ENCODE data around the gene ARHGAP6. TPM values are rescaled to one million over a fixed set of nuclear protein-coding genes. Genes with fewer than 3 reads are reported as not detected.
"Not testable (repeated sequence)": the region's sequence is repeated elsewhere in the genome, so short reads cannot be mapped to it uniquely, and the experiment has no call there.

ARHGAP6 gene
- total RNA-seq, 1 donor from 2014 or later = 0.78 TPM

DNA sequence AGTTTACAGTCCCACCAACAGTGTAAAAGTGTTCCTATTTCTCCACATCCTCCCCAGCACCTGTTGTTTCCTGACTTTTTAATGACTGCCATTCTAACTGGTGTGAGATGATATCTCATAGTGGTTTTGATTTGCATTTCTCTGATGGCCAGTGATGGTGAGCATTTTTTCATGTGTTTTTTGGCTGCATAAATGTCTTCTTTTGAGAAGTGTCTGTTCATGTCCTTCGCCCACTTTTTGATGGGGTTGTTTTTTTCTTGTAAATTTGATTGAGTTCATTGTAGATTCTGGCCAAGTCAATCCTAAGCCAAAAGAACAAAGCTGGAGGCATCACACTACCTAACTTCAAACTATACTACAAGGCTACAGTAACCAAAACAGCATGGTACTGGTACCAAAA, 146.5 kb downstream of the ARHGAP6 start:
- DNase-seq = not testable (repeated sequence)

DNA sequence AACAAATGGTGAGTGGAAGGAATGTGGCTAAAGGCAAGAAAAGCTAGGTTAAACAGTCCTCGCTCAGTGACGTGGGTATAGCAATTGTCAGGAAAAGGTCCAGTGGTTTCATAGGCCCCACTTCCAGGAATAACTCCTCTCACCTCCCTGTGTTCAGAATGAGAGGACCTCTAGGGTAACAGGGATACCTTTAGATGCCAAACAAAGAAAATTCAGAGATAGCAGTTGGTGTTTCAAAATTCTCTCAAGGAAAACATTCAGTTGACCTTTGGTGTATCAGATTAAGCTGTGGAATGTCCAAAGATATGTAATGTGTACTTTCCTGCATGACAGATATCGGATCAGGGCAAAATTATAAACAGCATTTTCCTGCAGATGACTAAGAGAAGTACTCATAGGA, 155.9 kb downstream of the ARHGAP6 start:
- DNase-seq = no peak

DNA sequence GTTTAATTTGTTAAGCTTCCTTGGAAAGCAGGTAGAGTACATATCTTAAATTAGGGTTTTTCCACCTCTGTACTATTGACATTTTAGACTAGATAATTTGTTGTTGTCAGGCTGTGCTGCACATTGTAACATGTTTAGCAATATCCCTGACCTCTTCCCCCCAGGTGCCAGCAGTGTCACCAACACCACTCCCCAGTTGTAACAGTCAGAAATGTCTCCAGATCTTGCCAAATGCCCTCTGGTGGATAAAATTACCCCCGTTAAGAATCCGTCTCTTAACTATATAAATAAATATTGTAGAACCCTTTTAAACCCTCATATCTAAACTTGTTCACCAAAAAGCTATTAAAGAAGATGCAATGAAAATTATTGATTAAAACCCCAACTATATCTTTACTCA, 161.5 kb downstream of the ARHGAP6 start:
- no peak for DNase-seq

DNA sequence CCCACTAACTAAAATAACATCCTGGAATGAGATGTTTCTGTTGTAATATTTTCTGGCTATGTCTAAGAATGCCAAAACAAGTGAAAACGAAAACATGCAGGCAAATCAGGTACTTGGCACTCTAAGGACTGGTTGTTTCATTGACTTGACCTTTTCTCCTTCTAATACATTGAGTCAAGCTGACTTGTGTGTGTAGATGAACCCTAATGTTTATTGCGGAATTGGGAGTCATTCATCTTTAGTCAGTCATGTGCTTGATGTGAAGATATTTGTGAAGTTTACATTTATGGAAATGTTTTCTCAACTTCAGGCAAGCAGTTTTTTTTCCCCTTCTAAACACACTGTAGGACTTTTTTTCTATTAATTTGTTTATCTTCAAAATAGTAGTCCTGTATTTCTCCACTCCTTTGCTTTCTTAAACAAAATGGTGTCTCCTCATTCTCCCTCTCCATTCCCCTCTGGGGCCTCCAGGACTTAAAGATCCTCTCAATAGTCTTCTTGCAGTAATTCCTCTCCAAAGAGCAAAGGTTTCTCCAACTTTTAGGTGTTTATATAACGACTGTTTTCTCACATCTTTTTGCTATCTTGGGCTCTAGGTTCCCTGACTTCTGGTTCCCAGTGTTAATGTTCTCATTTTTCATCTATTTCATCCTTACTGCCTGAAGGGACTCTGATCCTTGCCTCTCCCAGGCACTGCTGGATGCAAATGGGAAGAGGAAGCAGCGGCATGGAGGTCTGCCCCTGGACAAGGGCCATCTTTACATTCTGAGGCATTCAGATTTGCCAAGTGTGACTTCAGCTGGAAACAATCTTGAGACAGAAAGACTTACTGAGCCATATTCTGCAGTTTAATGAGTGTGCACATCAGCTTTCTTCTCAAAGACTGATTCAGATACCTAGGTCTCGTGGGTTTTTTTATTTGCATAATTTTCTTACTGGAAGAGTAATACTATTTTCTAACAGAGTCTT, 166.4 kb downstream of the ARHGAP6 start:
- no peak for DNase-seq

DNA sequence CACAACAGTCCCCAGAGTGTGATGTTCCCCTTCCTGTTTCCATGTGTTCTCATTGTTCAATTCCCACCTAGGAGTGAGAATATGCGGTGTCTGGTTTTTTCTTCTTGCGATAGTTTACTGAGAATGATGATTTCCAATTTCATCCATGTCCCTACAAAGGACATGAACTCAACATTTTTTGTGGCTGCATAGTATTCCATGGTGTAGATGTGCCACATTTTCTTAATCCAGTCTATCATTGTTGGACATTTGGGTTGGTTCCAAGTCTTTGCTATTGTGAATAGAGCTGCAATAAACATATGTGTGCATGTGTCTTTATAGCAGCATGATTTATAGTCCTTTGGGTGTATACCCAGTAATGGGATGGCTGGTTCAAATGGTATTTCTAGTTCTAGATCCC, 174.3 kb downstream of the ARHGAP6 start:
- not testable (repeated sequence) for DNase-seq

DNA sequence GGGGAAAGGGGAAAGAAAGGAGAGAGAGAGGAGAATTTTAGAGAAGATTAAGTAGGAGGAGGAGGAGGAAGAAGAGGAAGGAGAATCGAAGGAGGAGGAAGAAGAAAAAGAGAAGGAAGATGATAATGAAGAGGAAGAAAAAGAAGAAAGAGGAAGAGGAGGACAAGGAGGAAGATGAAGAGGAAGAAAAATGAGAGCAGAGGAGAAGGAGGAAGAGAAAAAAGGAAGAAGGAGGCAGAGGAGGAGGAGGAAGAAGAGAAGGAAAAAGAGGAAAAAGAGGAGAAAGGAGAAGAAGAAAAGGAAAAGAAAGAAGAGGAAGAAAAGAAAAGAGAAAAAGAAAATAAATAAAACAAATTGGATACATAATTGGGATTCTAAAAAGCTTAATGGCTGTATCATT, 181.4 kb downstream of the ARHGAP6 start:
- no peak for DNase-seq

DNA sequence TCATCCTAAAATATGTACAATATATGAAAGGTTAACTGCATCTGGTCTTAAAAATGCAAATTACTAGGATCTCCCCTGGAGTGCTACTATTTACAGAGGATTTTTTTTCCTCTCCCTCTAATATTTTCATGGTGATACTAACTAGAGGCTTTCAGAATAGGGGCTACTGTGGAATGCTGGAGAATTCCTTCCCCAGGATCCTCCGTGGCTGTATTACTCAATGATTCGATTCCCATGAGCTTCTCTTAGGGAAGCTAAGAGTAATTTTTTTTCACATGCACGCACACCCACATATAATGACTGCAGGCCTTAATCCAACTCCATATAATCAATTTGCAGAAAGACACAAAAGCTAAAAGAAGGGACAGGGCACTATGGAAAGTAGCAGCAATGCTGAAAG, 184.7 kb downstream of the ARHGAP6 start:
- DNase-seq = no peak

DNA sequence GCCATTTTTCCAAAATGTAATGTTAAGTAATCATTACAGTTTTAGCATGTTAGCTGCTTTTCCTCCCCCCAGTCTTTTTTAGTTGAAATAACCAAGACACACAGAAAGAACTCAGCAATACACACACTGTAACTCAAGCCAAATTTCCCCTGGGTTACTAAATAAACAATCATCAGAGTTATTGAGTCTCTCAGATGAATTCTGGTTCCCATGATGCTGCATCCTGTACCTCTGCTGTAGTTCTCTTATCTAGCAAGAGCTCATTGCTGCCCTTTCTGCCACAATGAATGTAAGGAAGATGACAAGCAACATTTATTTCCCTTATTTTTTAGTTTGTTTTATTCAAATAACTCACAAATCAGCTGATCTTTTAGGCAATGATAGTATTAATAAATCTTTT, 185.1 kb downstream of the ARHGAP6 start:
- DNase-seq = no peak

DNA sequence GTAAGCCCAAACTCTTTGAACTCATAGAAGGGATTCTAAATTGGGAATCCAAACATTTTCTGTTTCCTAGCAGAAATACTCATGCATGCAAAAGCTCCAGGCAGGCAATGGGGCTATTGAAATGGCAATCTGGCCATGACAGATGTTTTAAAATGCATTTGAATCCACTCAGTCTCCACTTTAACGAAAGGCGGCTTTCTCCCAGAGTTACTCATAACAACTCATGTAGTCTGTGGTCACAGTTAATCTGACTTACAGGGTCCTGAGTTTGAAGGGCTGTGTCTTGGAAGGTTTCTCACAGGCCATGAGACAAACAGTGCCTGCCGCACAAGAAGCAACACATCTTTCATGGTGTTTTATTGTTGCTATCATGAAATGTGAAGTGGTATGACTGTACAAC, 186.8 kb downstream of the ARHGAP6 start:
- DNase-seq = no peak

DNA sequence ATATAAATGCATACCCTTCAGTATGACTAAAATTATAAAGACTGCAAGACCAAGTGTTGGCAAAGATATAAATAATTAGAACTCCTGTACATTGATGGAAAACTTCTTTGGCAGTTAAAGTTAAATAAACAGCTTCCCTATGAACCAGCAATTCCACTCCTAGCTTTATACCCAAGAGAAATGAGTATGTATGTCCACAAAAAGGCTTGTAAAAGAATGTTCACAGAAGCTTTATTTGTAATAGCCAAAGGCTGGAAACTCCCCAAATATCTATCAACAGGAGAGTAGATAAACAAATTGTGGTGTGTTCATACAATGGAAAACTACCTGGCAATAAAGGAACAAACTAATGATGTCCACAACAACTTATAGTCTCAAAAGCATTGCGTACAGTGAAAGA, 187.7 kb downstream of the ARHGAP6 start:
- DNase-seq = no peak

DNA sequence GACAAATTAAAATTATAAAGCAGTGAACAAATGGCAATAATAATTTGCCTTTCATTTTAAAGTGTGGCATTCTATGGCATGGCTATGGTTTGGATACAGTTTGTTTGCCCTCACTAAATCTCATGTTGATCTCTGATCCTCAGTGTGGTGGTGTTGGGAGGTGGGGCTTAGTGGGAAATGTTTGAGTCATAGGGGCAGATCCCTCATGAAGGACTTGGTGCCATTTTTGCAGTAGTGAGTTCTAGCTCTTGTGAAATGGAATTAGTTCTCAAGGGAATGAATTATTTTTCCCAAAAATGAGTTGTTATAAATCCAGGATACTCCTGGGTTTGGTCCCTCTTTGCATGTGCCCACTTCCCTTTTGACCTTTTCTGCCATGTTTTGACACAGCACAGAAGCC, 191.1 kb downstream of the ARHGAP6 start:
- no peak for DNase-seq

DNA sequence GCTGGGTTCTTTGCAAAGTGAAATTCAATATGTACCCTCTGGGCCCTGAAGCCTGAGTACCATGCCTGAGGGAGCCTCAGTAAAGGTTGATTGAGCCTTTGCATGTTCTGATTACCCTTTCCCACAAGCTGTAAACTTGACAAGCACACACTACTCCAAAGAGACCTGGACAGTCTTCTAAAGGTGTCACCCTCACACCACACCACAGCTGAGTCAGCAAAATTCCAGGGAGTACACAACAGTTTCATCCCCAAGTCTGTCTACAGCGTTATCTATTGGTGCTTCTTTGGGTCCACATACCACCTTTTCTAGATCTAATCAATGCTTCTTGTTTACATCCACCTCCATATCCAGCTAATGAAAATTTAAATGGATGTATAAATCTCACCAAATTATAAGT, 191.7 kb downstream of the ARHGAP6 start:
- DNase-seq = no peak

DNA sequence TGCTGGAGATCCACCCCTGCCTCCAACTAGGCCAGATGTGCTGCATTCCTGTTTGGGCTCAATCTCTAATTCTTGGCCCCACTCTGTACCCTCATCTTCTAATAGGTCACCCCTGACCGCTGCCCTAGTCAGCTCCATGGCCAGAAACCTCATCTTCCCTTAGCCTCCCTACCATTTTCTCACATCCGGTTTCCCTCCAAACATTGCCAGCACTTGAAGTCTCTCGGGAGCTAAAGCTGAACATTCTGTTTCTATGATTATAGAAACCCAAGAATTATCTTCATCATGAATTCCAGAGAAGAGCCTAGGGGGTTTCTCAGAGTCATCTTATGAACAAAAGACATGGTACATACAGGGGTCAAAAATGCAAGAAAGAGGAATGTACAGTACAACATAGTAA, 192.8 kb downstream of the ARHGAP6 start:
- no peak for DNase-seq

DNA sequence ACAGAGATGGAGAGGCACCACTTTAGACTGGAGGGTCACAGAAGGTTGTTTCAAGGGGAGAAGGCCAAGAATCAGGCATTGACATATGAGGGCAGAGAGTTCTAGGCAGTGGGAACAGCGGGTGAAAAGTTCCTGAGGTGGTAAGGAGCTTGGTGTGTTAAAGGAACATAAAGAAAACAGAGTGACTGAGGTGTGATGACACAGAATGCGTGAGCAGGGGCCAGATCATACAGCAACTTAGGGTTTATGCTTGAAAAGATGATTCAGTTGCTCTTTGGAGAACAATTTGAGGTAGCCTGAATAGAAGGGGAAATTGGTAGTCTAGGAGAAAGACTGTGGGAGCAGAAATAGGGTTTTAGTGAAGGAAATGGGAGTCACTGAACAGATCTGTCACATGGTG, 193.3 kb downstream of the ARHGAP6 start:
- no peak for DNase-seq

DNA sequence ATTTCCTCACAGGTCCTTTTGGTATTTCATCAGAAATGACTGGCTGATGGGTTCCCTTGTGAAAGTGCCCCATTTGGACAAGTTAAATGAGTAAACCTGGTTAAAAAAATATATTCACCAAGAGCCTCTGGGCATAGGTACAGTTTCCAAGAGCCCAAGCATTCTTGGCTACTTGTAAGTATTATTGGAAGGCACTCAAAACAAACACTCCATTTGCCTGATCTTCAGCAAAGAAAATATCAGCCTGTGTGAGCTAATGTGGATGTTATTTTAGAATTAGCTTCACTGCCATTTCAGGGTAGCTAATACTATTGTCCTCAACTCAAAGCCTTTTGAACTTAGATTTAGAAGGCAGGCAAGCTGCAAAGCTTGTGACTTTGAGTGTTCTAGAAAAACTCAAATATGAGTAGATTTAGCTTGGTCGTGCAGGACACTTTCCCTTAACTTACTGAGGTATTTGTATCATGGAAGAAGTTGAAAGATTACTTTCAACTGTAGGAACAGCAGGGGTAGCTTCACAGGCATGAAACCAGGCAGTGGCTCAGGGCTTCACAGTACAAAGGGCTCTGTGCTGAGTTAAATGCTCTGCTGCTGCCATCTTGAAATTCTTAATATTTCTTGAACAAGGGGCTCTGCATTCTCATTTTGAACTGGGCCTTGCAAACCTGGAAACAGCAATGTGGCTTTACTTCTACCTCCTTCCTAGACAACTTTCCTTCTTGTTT, 195.3 kb downstream of the ARHGAP6 start:
- DNase-seq = no peak

DNA sequence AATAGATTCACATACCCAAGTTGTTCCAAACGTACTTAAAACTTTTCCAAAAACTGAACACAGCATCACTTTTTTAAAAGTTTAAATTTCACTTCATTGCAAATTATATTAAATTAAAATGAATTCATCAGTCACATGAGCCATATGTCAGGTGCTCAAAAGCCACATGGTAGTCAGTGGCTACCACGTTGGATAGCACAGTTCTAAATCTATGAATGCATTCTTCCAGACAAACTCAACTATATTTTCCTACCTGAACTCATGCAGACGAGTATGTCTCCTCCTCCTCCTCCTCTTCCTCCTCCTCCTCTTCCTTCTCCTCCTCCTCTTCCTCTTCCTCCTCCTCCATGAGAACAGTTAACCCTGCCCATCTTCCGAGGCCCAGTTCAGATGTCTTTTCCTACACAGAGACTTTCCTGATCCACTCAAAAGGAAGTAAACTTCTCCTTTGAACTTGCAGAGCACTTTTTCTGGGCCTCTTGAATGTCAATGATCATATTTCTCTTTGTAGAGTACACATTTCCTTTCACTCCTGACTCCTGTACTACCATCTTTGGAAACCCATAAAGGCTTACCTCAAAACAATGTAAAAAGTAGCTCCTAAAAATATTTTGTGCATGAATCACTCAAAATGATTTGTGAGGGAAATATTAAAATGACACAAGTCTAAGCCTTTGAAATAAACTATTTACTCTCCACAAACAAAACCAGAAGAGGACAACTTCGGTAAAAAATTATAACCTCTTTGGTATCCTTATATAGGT, 199.9 kb downstream of the ARHGAP6 start:
- DNase-seq = no peak

DNA sequence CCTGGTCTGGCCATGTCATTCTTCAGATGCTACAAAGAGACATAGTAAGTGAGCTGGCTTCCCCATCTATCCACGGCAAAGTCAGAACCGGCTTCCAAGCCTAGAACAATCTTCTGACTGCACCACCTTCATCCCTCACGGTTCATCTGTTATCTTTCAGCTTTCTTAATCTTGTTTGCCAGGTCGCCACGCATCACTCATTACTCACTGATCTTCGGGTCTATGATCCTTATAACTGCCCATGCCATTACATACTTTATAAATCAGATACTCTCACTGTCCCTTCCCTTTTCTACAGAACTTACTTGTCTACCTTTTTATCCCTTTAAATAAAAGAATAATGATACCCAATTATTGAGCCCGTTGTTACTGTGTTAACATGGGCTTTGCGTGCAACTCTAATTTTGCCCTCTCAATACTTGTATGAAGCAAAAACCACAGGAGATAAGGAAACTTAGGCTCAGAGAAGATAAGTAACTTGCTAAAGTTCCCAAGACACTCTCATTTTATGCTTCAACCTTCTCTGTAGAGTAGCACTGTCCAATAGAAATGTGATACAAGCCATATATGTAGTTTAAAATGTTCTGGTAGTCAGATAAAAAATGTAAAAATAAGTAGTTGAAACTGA, 200.8 kb downstream of the ARHGAP6 start:
- no peak for DNase-seq

DNA sequence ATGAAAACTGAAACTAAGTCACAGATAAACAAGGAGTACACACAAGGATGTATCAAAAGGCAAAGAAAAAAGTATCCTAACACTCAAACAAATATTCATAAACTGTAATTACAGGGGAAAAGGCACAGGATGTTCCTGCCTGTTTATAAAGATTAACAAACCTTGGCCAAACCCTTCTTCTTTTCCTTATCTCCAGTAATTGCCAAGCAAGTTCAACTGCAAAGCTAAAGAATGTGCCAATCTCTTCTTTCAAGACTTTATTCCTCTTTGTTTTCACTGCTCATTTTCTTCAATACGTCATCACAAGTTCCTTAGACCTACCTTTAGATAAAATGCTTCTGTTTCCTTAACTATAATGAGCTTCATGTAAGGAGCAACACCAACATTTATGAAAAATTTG, 201.3 kb downstream of the ARHGAP6 start:
- DNase-seq = no peak

DNA sequence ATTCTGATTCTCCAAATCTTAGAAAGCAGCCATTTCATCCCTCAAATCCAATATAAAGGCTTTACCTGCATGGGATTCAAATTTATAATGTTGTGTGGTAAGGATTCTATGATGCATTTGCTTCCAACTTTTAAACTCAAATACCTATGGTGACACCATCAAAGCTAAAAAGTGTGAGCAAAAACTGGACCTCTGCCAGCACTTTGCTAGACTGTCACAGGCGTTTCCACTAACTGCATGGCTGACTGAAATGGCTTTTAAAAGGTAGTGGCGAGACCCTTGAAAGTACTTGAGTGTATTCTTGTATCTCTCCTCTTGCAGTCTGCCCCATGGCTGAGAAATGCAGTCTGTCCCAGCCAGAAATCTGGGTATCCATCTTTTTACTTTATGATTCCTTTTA, 203.1 kb downstream of the ARHGAP6 start:
- DNase-seq = no peak

DNA sequence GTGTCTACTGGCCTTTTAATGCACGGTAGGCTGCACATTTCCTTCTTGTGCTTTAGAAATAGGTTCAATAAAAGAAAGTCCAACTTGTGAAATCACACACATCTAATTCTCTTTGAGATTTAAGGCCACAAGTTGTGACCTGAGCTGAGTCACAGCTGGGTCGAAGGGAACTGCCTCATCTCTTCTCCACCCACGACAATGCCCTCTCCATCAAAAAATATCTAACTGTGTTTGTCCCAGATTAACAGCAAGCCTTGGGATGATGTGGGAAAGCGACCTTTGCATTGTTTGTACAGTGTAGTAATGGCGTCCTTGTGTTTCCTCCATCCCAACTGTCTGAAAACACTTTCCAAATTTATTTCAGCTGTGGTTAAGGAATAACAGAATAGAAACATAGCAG, 203.6 kb downstream of the ARHGAP6 start:
- no peak for DNase-seq

DNA sequence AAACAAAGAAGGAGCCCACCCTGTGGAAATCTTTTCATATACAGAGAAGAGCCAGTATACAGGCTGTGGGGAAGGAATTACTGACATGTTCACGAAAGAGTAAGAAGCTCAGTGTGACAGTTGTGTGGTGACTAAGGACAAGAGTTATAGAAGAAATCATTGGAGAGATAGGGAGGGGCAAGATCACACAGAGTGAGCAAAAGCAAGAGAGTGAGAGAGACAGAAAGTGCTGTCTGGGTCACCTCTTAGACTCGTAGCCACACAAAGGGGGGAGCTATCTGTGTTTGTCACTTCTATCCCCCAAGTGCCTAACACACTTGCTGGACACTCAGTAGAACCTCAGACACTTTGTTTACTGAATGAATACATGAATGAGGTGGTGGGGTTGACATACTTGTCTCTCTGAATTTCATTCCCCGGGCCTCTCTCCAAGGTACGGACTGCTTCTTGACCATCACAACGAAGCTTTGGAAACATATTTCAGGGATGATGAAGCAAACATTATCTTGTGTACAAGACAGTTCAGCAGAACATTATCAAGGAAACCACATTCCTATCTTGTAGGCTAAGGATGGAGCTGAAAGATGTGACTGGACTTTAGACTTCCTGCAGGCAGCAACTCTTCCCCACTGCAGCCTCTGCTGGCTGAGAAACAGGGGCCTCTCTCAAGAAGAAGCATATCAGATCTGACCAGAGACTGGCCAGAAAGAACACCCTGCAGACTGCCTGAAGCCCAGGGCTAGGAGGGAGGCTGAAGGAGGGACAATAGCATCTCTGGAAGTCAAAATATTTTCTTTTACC, 204.3 kb downstream of the ARHGAP6 start:
- DNase-seq = no peak

DNA sequence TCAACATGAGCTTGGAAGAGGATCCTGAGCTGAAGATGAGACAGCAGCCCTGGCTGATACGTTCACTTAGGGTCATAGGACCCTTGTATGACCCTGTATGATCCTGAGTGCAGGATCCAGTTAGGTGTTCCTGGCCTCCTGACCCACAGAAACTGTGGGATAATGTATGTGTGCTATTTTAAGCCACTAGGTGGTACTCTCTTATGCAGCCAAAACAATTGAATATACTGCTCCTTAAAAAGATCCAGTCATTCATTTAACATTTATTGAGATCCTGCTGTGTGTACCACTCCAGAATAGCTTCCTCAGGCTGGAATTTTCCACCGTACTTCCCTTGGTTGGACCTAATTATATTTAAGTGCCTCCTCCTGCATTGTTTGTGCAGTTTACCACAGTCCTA, 205.4 kb downstream of the ARHGAP6 start:
- no peak for DNase-seq

Data from occipital lobe (tissue), 2 donors.